ENCODE results near the gene LRP1B. TPM values are rescaled to one million over a fixed set of nuclear protein-coding genes. Genes with fewer than 3 reads are reported as not detected.

The LRP1B gene
- total and polyA plus RNA-seq, 8 donors: 0.03 to 1.6 (median 0.84) TPM

DNA sequence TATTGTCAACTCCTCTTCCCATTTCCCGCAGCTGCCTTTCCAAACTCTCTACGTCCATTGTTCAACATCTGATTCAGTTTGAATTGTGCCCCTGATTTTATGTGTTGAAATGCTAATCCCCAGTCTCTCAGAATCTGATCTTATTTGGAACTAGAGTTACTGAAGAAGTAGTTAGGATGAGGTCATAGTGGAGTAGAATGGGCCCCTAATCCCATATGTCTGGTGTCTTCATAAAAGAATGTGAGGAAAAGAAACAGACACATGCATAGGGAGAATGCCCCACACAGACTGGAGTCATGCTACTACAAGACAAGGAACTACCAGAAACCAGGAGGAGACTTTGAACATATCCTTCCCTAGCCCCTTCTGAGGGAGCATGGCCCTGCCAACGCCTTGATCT, 99.2 kb downstream of the LRP1B start:
- no peaks in the 10 kb centered on the region for H3K27me3 ChIP-seq

DNA sequence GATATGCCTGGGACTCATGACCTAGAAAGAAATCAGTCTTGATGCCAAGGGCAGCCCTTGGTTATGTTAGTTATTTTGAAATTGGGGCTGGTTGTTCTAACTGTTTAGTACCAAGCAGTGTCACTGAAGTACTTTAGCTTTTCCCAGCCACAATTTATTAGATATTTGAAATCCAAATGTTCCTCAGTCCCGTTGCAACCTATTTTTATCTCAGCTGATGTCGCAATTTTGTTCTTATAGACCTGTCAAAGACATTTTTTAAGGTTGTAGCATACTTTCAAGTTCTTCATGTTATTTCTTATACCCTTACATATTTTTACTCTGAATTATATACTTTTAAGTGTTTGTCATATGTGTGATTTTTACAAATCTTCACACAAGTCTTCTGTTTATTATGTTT, 100.1 kb downstream of the LRP1B start:
- H3K27ac ChIP-seq: no peak overlapping the region
- DNase-seq (no peak), ATAC-seq (no peak)
- intact Hi-C loops (cut with DNase I): no loop called here
- no peaks in the 10 kb centered on the region for H3K36me3 ChIP-seq
- H3K4me1 ChIP-seq: no peaks in the 10 kb centered on the region
- no peaks in the 10 kb centered on the region for H3K9me3 ChIP-seq
- TF ChIP-seq, protein P1, sequence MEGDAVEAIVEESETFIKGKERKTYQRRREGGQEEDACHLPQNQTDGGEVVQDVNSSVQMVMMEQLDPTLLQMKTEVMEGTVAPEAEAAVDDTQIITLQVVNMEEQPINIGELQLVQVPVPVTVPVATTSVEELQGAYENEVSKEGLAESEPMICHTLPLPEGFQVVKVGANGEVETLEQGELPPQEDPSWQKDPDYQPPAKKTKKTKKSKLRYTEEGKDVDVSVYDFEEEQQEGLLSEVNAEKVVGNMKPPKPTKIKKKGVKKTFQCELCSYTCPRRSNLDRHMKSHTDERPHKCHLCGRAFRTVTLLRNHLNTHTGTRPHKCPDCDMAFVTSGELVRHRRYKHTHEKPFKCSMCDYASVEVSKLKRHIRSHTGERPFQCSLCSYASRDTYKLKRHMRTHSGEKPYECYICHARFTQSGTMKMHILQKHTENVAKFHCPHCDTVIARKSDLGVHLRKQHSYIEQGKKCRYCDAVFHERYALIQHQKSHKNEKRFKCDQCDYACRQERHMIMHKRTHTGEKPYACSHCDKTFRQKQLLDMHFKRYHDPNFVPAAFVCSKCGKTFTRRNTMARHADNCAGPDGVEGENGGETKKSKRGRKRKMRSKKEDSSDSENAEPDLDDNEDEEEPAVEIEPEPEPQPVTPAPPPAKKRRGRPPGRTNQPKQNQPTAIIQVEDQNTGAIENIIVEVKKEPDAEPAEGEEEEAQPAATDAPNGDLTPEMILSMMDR (IDR thresholded peaks at IDR 0.05): no peak
- H3K4me3 ChIP-seq: no peak overlapping the region
- no peaks in the 10 kb centered on the region for H3K27me3 ChIP-seq

More for the DNA sequence above, 99.2 kb downstream of the LRP1B start:
- Histone ChIP-seq H3K27ac (no peak overlapping the region), H3K4me3 (no peak overlapping the region), H3K4me1 (no peaks in the 10 kb centered on the region), H3K9me3 (no peaks in the 10 kb centered on the region), H3K36me3 (no peaks in the 10 kb centered on the region)
- TF ChIP-seq, protein P1 (IDR thresholded peaks at IDR 0.05): no peak
- intact Hi-C loops (cut with DNase I): no loop called here
- ATAC-seq (no peak), DNase-seq (no peak)

DNA sequence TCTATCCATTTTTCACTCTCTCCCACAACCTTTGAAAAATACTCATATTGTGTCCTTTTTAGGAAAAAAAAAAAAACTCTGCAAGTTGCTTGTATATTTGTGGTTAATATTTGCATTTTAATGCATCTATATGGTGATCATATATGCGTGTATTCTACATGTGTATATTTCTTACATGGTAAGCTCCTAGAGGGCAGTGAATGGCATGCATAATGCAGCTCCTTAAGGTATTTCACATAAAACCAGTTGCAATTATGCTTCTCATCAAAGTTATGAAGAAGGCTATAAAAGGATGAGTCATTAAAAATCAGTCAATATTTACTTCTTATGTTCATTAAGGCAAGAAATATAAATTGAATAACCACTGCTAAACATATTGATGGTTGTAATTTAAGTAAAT, 100.8 kb downstream of the LRP1B start:
- ATAC-seq: no peak
- Histone ChIP-seq H3K27ac (no peak overlapping the region), H3K9me3 (no peaks in the 10 kb centered on the region), H3K4me1 (no peaks in the 10 kb centered on the region), H3K4me3 (no peak overlapping the region), H3K27me3 (no peaks in the 10 kb centered on the region), H3K36me3 (no peaks in the 10 kb centered on the region)
- intact Hi-C loops (cut with DNase I): no loop called here
- TF ChIP-seq, protein P1 (IDR thresholded peaks at IDR 0.05): no peak
- no peak for DNase-seq

DNA sequence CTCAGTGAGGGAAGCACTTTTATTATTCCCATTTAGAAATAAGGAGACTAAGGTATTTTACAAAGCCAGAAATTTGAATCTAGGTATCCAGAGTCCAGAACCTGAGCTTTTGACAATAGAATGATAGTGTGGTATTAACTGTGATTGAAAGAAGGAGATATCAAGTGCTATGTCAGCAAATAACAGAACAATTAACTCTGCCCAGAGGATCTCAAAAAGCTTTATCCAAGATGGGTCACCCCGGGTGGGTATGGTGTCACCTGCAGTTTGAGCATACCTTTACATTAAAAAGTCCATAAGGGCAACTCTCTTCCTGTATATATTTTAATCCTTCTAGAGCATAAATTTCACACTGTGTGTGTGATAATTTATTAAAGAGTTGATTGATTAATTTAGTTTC, 105.4 kb downstream of the LRP1B start:
- intact Hi-C loops (cut with DNase I): no loop called here
- no peaks in the 10 kb centered on the region for H3K36me3 ChIP-seq
- H3K4me1 ChIP-seq: no peaks in the 10 kb centered on the region
- ATAC-seq: no peak
- TF ChIP-seq, protein P1 (IDR thresholded peaks at IDR 0.05): no peak
- H3K9me3 ChIP-seq: no peaks in the 10 kb centered on the region
- DNase-seq: no peak
- H3K4me3 ChIP-seq: no peak overlapping the region
- H3K27me3 ChIP-seq: no peaks in the 10 kb centered on the region
- no peak overlapping the region for H3K27ac ChIP-seq

DNA sequence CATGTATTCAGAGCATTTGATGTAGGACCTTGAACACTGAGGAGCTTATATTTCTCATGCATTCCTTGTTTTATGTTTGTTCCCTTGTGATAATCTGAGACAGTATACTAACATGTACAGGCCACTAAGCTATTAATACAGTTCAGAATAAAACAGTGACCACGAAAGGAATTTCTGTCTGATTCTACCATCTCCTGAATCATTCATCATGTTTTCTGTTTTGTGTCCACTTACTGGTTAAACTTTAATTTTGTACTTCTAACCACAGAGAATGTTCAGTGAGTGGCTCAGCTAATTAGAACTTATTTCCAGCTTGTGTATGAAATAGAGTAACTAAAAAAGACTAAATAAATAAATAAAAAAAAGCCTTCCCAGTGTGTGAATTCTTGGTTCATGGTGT, 110.4 kb downstream of the LRP1B start:
- H3K4me3 ChIP-seq: no peak overlapping the region
- DNase-seq (no peak), ATAC-seq (no peak)
- TF ChIP-seq, protein P1 (IDR thresholded peaks at IDR 0.05): no peak
- peaks cover 0 to 4% of the 10 kb centered on the region in 2 donors for H3K9me3 ChIP-seq
- H3K4me1 ChIP-seq: no peaks in the 10 kb centered on the region
- H3K27ac ChIP-seq: no peak overlapping the region
- H3K27me3 ChIP-seq: no peaks in the 10 kb centered on the region
- intact Hi-C loops (cut with DNase I): no loop called here
- no peaks in the 10 kb centered on the region for H3K36me3 ChIP-seq

Data from left lung (tissue), 10 donors.